ENCODE results near the gene DOC2B.
"Not testable (repeated sequence)": the region's sequence is repeated elsewhere in the genome, so short reads cannot be mapped to it uniquely, and the experiment has no call there.

DNA sequence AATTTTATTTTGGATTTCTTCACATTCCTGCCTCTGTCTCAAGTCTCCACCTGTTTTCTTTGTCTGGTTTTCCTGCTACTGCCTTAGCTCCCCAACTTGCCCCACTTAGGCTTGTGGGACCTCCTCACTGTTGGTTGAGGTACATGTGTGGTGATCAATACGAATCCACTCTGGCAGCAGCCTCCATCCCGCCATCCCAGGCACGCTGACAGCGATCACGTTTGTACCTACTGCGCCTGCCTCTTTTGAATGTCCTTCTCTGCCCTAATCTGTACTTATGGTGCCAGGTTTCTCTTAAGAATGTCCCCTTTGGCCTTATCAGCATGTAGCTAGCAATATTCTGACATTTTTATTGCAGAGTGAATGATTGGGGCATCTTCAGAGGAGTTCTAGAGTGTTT, 46.4 kb downstream of the DOC2B start:
- TF ChIP-seq, protein P1, sequence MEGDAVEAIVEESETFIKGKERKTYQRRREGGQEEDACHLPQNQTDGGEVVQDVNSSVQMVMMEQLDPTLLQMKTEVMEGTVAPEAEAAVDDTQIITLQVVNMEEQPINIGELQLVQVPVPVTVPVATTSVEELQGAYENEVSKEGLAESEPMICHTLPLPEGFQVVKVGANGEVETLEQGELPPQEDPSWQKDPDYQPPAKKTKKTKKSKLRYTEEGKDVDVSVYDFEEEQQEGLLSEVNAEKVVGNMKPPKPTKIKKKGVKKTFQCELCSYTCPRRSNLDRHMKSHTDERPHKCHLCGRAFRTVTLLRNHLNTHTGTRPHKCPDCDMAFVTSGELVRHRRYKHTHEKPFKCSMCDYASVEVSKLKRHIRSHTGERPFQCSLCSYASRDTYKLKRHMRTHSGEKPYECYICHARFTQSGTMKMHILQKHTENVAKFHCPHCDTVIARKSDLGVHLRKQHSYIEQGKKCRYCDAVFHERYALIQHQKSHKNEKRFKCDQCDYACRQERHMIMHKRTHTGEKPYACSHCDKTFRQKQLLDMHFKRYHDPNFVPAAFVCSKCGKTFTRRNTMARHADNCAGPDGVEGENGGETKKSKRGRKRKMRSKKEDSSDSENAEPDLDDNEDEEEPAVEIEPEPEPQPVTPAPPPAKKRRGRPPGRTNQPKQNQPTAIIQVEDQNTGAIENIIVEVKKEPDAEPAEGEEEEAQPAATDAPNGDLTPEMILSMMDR (IDR thresholded peaks at IDR 0.05; ENCODE audit: low read depth, low read length): not testable (repeated sequence)
- not testable (repeated sequence) for TF ChIP-seq EZH2phosphoT487 (IDR thresholded peaks at IDR 0.05; ENCODE audit: low read depth)
